SU-DHL-6 (cell line): ENCODE results near the gene NEB.

Source experiments
- EZH2phosphoT487 ChIP-seq: fragments of 200-600 bp; sonication (generic), shearing (Covaris generic); conservative IDR thresholded peaks from 2 replicates; pipeline ENCODE4 v1.6.1; 2018; ENCODE audit warnings: mild to moderate bottlenecking, antibody characterized with exemption, low read length, moderate library complexity, mixed read lengths
- TF ChIP-seq, protein P1 (sequence below): fragments of 200-600 bp; sonication (generic); IDR thresholded peaks from one replicate; pipeline ENCODE4 v1.5.1; 2017; ENCODE audit warnings: antibody characterized with exemption, mild to moderate bottlenecking, low read length, moderate library complexity; ENCODE audit not compliant: insufficient read depth, poor library complexity, severe bottlenecking

GRCh38 chr2:151549191-151549590 lies 185.1 kb downstream of the NEB start:
- TF ChIP-seq EZH2phosphoT487 = no peak
- TF ChIP-seq, protein P1, sequence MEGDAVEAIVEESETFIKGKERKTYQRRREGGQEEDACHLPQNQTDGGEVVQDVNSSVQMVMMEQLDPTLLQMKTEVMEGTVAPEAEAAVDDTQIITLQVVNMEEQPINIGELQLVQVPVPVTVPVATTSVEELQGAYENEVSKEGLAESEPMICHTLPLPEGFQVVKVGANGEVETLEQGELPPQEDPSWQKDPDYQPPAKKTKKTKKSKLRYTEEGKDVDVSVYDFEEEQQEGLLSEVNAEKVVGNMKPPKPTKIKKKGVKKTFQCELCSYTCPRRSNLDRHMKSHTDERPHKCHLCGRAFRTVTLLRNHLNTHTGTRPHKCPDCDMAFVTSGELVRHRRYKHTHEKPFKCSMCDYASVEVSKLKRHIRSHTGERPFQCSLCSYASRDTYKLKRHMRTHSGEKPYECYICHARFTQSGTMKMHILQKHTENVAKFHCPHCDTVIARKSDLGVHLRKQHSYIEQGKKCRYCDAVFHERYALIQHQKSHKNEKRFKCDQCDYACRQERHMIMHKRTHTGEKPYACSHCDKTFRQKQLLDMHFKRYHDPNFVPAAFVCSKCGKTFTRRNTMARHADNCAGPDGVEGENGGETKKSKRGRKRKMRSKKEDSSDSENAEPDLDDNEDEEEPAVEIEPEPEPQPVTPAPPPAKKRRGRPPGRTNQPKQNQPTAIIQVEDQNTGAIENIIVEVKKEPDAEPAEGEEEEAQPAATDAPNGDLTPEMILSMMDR = no peak
